NCI-H2107 (cell line): ENCODE data around the gene RPRML.
"Not testable (repeated sequence)": the region's sequence is repeated elsewhere in the genome, so short reads cannot be mapped to it uniquely, and the experiment has no call there.

Experiments used
- DNase-seq: peaks from one replicate; lab custom pipeline; 2025; lab: John Stamatoyannopoulos, UW

The RPRML gene

GRCh38 chr17:46979147-46979863, at the start of gene RPRML:
Gene RPRML, minus strand, starts transcription at chr17:46979253. Its CDS starts 246 bp downstream, at chr17:46979007.
- no peak for DNase-seq

- DNase-seq, result not testable (repeated sequence)
Observed at GRCh38 chr17:47016966-47017365, 37.9 kb upstream of the RPRML start.

- no peak for DNase-seq
Observed at GRCh38 chr17:47013341-47013740, 34.3 kb upstream of the RPRML start.

- no peak for DNase-seq
Observed at GRCh38 chr17:47012457-47012856, 33.4 kb upstream of the RPRML start.

GRCh38 chr17:47009759-47010594, 30.9 kb upstream of the RPRML start:
- DNase-seq, result no peak

- no peak for DNase-seq
Observed at GRCh38 chr17:47004906-47005305, 25.9 kb upstream of the RPRML start.

- not testable (repeated sequence) for DNase-seq
Observed at GRCh38 chr17:47003864-47004263, 24.8 kb upstream of the RPRML start.

- DNase-seq, result no peak
Observed at GRCh38 chr17:46995841-46996571, 17.0 kb upstream of the RPRML start.

- DNase-seq, result no peak
Observed at GRCh38 chr17:46994993-46995392, 15.9 kb upstream of the RPRML start.

- no peak for DNase-seq
Observed at GRCh38 chr17:46991617-46992016, 12.6 kb upstream of the RPRML start.

GRCh38 chr17:46989637-46990431, 10.8 kb upstream of the RPRML start:
- DNase-seq, result no peak

- DNase-seq, result not testable (repeated sequence)
Observed at GRCh38 chr17:46987927-46988326, 8.9 kb upstream of the RPRML start.

GRCh38 chr17:46986366-46986765, 7.3 kb upstream of the RPRML start:
- no peak for DNase-seq

- no peak for DNase-seq
Observed at GRCh38 chr17:46984892-46985291, 5.8 kb upstream of the RPRML start.

GRCh38 chr17:46984341-46984740, 5.3 kb upstream of the RPRML start:
- DNase-seq, result no peak

GRCh38 chr17:46983782-46984181, 4.7 kb upstream of the RPRML start:
- no peak for DNase-seq

GRCh38 chr17:46982577-46982976, 3.5 kb upstream of the RPRML start:
- no peak for DNase-seq

GRCh38 chr17:46978489-46979146, 435 bp downstream of the RPRML start:
- no peak for DNase-seq

GRCh38 chr17:46977750-46978488, 1.1 kb downstream of the RPRML start:
- DNase-seq, result no peak

- no peak for DNase-seq
Observed at GRCh38 chr17:46977348-46977747, 1.7 kb downstream of the RPRML start.
